Coronary artery (tissue), 2 donors: Measurements from ENCODE around the gene ZNF384.
A peak's percentile ranks its signal among the peaks of the same experiment; 100 is the strongest.

Source experiments
- DNase-seq: peaks from one replicate; pipeline ENCODE4 v3.0.0-alpha.2; 2017; ENCODE audit warnings: low spot score
- H3K27ac ChIP-seq, 2 donors: fragments of 200-600 bp; sonication (generic); one replicate each; pipeline ENCODE4 v1.5.1; 2016 to 2019
- H3K4me3 ChIP-seq: fragments of 200-600 bp; sonication (generic); 2 replicates; pipeline ENCODE4 v1.5.1; 2016; ENCODE audit warnings: mild to moderate bottlenecking, moderate library complexity
- CTCF ChIP-seq: fragments of 200-600 bp; sonication (generic); IDR thresholded peaks from one replicate; pipeline ENCODE4 v1.5.1; 2019; ENCODE audit warnings: antibody characterized with exemption

ZNF384 gene

GRCh38 chr12:6632026-6632983 is 56.9 kb downstream of the ZNF384 start:
- DNase-seq: no peak
- TF ChIP-seq CTCF: no peak
- Histone ChIP-seq H3K4me3 (no peak overlapping the region), H3K27ac (peak overlapping the region in 1 of 2 donors; percentile 51)

GRCh38 chr12:6631549-6631961 is 57.6 kb downstream of the ZNF384 start:
- Histone ChIP-seq H3K4me3 (no peak overlapping the region), H3K27ac (peak overlapping the region in 1 of 2 donors; percentile 51)
- TF ChIP-seq CTCF: no peak
- no peak for DNase-seq

GRCh38 chr12:6630736-6631135 is 58.4 kb downstream of the ZNF384 start:
- Histone ChIP-seq H3K4me3 (no peak overlapping the region), H3K27ac (no peak overlapping the region)
- no peak for DNase-seq
- TF ChIP-seq CTCF: no peak

- Histone ChIP-seq H3K4me3 (no peak overlapping the region), H3K27ac (no peak overlapping the region)
- no peak for TF ChIP-seq CTCF
- no peak for DNase-seq
Observed at GRCh38 chr12:6627616-6628015, 61.6 kb downstream of the ZNF384 start.

- no peak for DNase-seq
- Histone ChIP-seq H3K4me3 (no peak overlapping the region), H3K27ac (no peak overlapping the region)
- TF ChIP-seq CTCF: no peak
Observed at GRCh38 chr12:6626654-6627283, 62.4 kb downstream of the ZNF384 start.

- peak overlapping the region; percentile 61 for H3K4me3 ChIP-seq
- no peak overlapping the region for H3K27ac ChIP-seq
- DNase-seq: no peak
- no peak for TF ChIP-seq CTCF
Observed at GRCh38 chr12:6620885-6621274, 68.3 kb downstream of the ZNF384 start.
